Mesothelial cell of epicardium (in vitro differentiated cells): ENCODE data around the gene TRPM7. TPM values are rescaled to one million over a fixed set of nuclear protein-coding genes. Genes with fewer than 3 reads are reported as not detected.
"Not testable (repeated sequence)": the region's sequence is repeated elsewhere in the genome, so short reads cannot be mapped to it uniquely, and the experiment has no call there.

ENCODE experiments used
- DNase-seq, 2 experiments: peaks; one replicate each; pipeline ENCODE4 v3.0.0; 2021; ENCODE audit warnings: low spot score in 2 of 2; ENCODE audit not compliant: unreplicated experiment in 2 of 2
- H3K27ac Mint-ChIP-seq: 2 replicates; pipeline ENCODE4 v1.8.0; 2021; ENCODE audit warnings: mixed read lengths
- H3K27me3 Mint-ChIP-seq: 2 replicates; pipeline ENCODE4 v1.8.0; 2021; ENCODE audit warnings: low read depth, mixed read lengths
- H3K36me3 Mint-ChIP-seq: 2 replicates; pipeline ENCODE4 v1.8.0; 2021; ENCODE audit warnings: mixed read lengths
- H3K4me1 Mint-ChIP-seq: 2 replicates; pipeline ENCODE4 v1.8.0; 2021; ENCODE audit warnings: mixed read lengths
- H3K4me3 Mint-ChIP-seq: 2 replicates; pipeline ENCODE4 v1.8.0; 2021; ENCODE audit warnings: mild to moderate bottlenecking, moderate library complexity, mixed read lengths
- H3K9me3 Mint-ChIP-seq: 2 replicates; pipeline ENCODE4 v1.8.0; 2021; ENCODE audit warnings: mixed read lengths
- total RNA-seq: library from RNA; stranded (reverse); gene quantifications from 3 replicates; pipeline ENCODE4 v1.2.1, GENCODE V29; 2021
- TF ChIP-seq, protein P1 (sequence below): fragments of 200-600 bp; sonication (generic); IDR thresholded peaks from one replicate; pipeline ENCODE4 v1.5.0; 2021; ENCODE audit warnings: antibody characterized with exemption; ENCODE audit not compliant: unreplicated experiment

The TRPM7 gene
- total RNA-seq, 1 donor from 2014 or later = 50.4 TPM

DNA sequence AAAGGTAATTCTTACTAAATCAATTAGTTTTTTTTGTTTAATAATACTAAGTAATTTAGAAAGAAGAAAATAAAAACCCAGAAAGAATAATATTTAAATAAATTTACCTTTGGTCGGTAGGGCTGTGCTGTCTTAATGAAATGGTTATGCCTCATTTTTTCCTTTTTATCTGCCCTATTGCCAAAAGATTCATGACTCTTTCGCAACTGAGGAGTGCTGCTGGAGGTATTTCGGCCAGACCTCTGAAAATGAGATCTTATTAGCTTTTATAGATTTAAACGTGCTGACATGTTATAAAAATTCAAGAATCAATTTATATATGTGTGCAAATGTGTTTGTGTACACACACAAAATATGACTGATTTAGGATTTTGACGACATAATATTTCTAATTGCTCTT lies 73.0 kb downstream of the TRPM7 start:
- Mint-ChIP-seq H3K4me3 (no peak overlapping the region), H3K27ac (no peak overlapping the region), H3K36me3 (peaks cover 15% of the 10 kb centered on the region), H3K27me3 (no peaks in the 10 kb centered on the region), H3K9me3 (no peaks in the 10 kb centered on the region), H3K4me1 (no peaks in the 10 kb centered on the region)
- TF ChIP-seq, protein P1, sequence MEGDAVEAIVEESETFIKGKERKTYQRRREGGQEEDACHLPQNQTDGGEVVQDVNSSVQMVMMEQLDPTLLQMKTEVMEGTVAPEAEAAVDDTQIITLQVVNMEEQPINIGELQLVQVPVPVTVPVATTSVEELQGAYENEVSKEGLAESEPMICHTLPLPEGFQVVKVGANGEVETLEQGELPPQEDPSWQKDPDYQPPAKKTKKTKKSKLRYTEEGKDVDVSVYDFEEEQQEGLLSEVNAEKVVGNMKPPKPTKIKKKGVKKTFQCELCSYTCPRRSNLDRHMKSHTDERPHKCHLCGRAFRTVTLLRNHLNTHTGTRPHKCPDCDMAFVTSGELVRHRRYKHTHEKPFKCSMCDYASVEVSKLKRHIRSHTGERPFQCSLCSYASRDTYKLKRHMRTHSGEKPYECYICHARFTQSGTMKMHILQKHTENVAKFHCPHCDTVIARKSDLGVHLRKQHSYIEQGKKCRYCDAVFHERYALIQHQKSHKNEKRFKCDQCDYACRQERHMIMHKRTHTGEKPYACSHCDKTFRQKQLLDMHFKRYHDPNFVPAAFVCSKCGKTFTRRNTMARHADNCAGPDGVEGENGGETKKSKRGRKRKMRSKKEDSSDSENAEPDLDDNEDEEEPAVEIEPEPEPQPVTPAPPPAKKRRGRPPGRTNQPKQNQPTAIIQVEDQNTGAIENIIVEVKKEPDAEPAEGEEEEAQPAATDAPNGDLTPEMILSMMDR = no peak
- no peak for DNase-seq

DNA sequence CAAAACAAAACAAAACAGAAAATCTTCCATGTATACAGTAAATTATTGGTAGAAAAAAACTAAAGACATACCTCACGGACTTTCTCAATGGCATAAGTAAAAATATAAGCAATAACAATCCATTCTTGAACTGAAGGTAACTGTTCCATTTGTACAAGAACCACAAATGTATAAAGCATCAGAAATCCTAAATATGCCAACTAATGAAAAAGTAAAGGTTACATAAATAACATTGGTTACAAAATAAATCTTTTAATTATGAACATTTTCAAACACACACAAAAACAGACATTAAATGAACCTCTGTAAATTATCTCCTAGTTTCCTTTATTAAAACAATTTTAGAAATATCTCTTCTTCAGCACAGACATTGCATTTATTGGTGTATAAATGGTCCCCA lies 79.5 kb downstream of the TRPM7 start:
- Mint-ChIP-seq H3K4me3 (no peak overlapping the region), H3K27me3 (no peaks in the 10 kb centered on the region), H3K27ac (no peak overlapping the region), H3K4me1 (no peaks in the 10 kb centered on the region), H3K9me3 (peaks cover 8% of the 10 kb centered on the region), H3K36me3 (peaks cover 30% of the 10 kb centered on the region)
- TF ChIP-seq, protein P1 = no peak
- DNase-seq = no peak

DNA sequence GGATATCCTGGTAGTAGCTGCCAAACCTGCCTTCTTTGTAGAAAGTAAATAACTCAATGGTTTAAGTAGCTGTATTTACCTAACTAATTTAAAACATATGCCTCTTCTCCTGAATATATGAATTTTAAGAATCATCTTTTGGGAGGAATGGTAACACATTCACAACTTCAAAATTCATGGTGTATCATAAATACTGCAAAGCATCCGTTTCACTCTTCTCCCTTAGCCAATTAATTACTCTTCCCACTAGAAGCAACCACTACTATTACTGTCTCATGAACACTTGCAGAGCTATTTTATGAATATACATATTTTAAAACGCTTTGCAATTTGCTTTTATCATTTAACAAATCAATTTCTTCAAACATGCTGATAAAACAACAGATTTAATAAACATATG lies 81.1 kb downstream of the TRPM7 start:
- Mint-ChIP-seq H3K4me1 (no peaks in the 10 kb centered on the region), H3K36me3 (peaks cover 33% of the 10 kb centered on the region), H3K9me3 (peaks cover 10% of the 10 kb centered on the region), H3K27me3 (no peaks in the 10 kb centered on the region), H3K4me3 (no peak overlapping the region), H3K27ac (no peak overlapping the region)
- no peak for DNase-seq
- TF ChIP-seq, protein P1 = no peak

DNA sequence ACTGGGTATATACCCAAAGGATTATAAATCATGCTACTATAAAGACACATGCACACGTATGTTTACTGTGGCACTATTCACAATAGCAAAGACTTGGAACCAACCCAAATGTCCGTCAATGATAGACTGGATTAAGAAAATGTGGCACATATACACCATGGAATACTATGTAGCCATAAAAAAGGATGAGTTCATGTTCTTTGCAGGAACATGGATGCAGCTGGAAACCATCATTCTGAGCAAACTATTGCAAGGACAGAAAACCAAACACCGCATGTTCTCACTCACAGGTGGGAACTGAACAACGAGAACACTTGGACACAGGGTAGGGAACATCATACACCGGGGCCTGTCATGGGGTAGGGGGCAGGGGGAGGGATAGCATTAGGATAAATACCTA lies 84.6 kb downstream of the TRPM7 start:
- DNase-seq, H3K27me3 Mint-ChIP-seq, H3K4me1 Mint-ChIP-seq, H3K9me3 Mint-ChIP-seq, H3K4me3 Mint-ChIP-seq, H3K27ac Mint-ChIP-seq: not testable (repeated sequence)
- H3K36me3 Mint-ChIP-seq = peaks cover 35% of the 10 kb centered on the region

- Mint-ChIP-seq H3K27me3 (no peaks in the 10 kb centered on the region), H3K4me3 (no peak overlapping the region), H3K36me3 (peaks cover 26% of the 10 kb centered on the region), H3K27ac (no peak overlapping the region), H3K9me3 (no peaks in the 10 kb centered on the region), H3K4me1 (no peaks in the 10 kb centered on the region)
- DNase-seq = no peak
- TF ChIP-seq, protein P1 = no peak
Measured at GRCh38 chr15:50594311-50594710, 92.3 kb downstream of the TRPM7 start.

DNA sequence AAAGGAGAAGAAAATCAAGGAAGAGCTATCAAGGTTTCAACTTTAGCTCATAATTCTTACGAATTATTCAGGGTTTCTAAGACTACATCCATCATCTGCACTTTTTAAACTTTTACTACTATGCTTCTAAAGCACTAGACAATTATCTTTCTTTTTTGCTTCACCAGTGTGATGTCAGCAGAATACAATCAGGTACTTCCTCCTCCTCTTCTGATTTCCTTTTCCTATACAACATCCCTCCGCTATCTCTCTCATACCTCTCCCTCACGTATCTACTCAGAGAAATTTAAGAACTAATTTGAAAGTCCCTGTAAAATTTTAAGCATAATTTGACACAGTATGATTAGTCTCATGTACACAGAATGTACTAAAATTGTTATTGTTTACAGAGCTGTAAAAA lies 92.8 kb downstream of the TRPM7 start:
- H3K4me1 Mint-ChIP-seq = no peaks in the 10 kb centered on the region
- no peak for DNase-seq
- H3K36me3 Mint-ChIP-seq = peaks cover 27% of the 10 kb centered on the region
- TF ChIP-seq, protein P1 = no peak
- H3K4me3 Mint-ChIP-seq = no peak overlapping the region
- H3K27me3 Mint-ChIP-seq = no peaks in the 10 kb centered on the region
- no peaks in the 10 kb centered on the region for H3K9me3 Mint-ChIP-seq
- no peak overlapping the region for H3K27ac Mint-ChIP-seq
